K562 (cell line): ENCODE measurements around the gene VWA7. TPM values are rescaled to one million over a fixed set of nuclear protein-coding genes. Genes with fewer than 3 reads are reported as not detected.

Source experiments
- CEBPG ChIP-seq, 3 experiments: fragments of 200-800 bp in 1 of 3; sonication (Bioruptor generic) in 1 of 3; sonication (generic) in 1 of 3; formaldehyde crosslinking in 1 of 3; IDR thresholded peaks in 2 of 3; conservative IDR thresholded peaks in 1 of 3; 2 replicates each; pipeline versions ENCODE4 v1.6.1 to v1.8.0; 2016 to 2022; ENCODE audit warnings: missing compliant biosample characterization in 2 of 3, missing genetic modification characterization in 2 of 3, mild to moderate bottlenecking in 1 of 3, missing genetic modification reagents in 1 of 3
- MBD1 ChIP-seq: fragments of 250-450 bp; sonication (Bioruptor Pico); IDR thresholded peaks from 2 replicates; pipeline ENCODE4 v1.8.0; 2022; ENCODE audit warnings: inconsistent platforms
- PHF21A ChIP-seq: fragments of 450-650 bp; IDR thresholded peaks from 2 replicates; pipeline ENCODE4 v1.6.1; 2017; ENCODE audit warnings: low read depth, borderline replicate concordance
- SAP30 ChIP-seq: fragments of 200-600 bp; sonication (generic); IDR thresholded peaks from 2 replicates; pipeline ENCODE4 v1.6.1; 2012; ENCODE audit warnings: borderline replicate concordance, low read depth, mild to moderate bottlenecking, moderate library complexity, low read length, control low read depth, inconsistent platforms; ENCODE audit not compliant: insufficient read depth, poor library complexity, severe bottlenecking
- TCFL5 ChIP-seq: fragments of 250-450 bp; sonication (Bioruptor Pico); conservative IDR thresholded peaks from 2 replicates; pipeline ENCODE4 v1.6.1; 2021; ENCODE audit warnings: mild to moderate bottlenecking, moderate library complexity, matching md5 sums
- TFAM ChIP-seq: fragments of 250-450 bp; sonication (Bioruptor Pico); conservative IDR thresholded peaks from 2 replicates; pipeline ENCODE4 v1.5.0; 2021; ENCODE audit warnings: mild to moderate bottlenecking, moderate library complexity
- TOE1 ChIP-seq, 2 experiments: fragments of 450-650 bp in 1 of 2; sonication (generic) in 1 of 2; formaldehyde crosslinking in 1 of 2; IDR thresholded peaks; 2 replicates each; pipeline versions ENCODE4 v1.7.1 to v1.8.0; 2016 to 2022; ENCODE audit warnings: borderline replicate concordance in 2 of 2, mild to moderate bottlenecking in 2 of 2, antibody characterized with exemption in 1 of 2, inconsistent platforms in 1 of 2, low read depth in 1 of 2, missing genetic modification reagents in 1 of 2, moderate library complexity in 1 of 2
- ZBTB1 ChIP-seq: sonication (generic); formaldehyde crosslinking; IDR thresholded peaks from 2 replicates; pipeline ENCODE4 v1.8.1; 2023; ENCODE audit warnings: missing genetic modification reagents, low read depth, mild to moderate bottlenecking, borderline replicate concordance
- ZFX ChIP-seq: sonication (generic); formaldehyde crosslinking; IDR thresholded peaks from 2 replicates; pipeline ENCODE4 v1.8.0; 2022; ENCODE audit warnings: mild to moderate bottlenecking, missing genetic modification reagents, moderate library complexity
- ZKSCAN8 ChIP-seq: fragments of 200-800 bp; sonication (Bioruptor generic); IDR thresholded peaks from 2 replicates; pipeline ENCODE4 v1.6.1; 2016; ENCODE audit warnings: missing genetic modification characterization, missing compliant biosample characterization
- ZNF583 ChIP-seq: fragments of 250-450 bp; sonication (Bioruptor Pico); IDR thresholded peaks from 2 replicates; pipeline ENCODE4 v1.4.0; 2020
- polyA plus RNA-seq, 8 experiments: library from polyadenylated mRNA; depleted of rRNA in 4 of 8; stranded (reverse) in 5 of 8; unstranded in 3 of 8; fragments of >200 nt; fragmentation: Nextera tagmentation in 2 of 8; fragmentation: Illumina TruSeq in 1 of 8; extraction: Ambion mirVana in 2 of 8; extraction: Trizol in 1 of 8; gene quantifications; 2 replicates each; pipeline versions ENCODE4 v1.2.1 to v1.2.3, GENCODE V29; 2011 to 2014; ENCODE audit warnings: inconsistent platforms in 1 of 8, missing spikeins in 1 of 8
- total RNA-seq, 7 experiments: library from RNA; depleted of rRNA in 6 of 7; stranded (reverse); fragments of >200 nt in 6 of 7; fragmentation: Illumina TruSeq in 2 of 7; extraction: Trizol in 2 of 7; gene quantifications; 2 replicates each; pipeline versions ENCODE4 v1.2.1 to v1.2.3, GENCODE V29; 2011 to 2021; ENCODE audit warnings: low replicate concordance in 1 of 7
- TF ChIP-seq, protein P1 (sequence below): fragments of 450-650 bp; IDR thresholded peaks from 2 replicates; pipeline ENCODE4 v1.6.1; 2018; ENCODE audit not compliant: partially characterized antibody
- TF ChIP-seq, protein P2 (sequence below): fragments of 250-450 bp; sonication (Bioruptor Pico); IDR thresholded peaks from 2 replicates; pipeline ENCODE4 v1.4.0; 2020; ENCODE audit warnings: mild to moderate bottlenecking
- TF ChIP-seq, protein P3 (sequence below): fragments of 450-650 bp; formaldehyde crosslinking; IDR thresholded peaks from 2 replicates; pipeline ENCODE4 v1.4.0; 2020; ENCODE audit warnings: mild to moderate bottlenecking
- TF ChIP-seq, protein P4 (sequence below): IDR thresholded peaks from 3 replicates; pipeline ENCODE4 v1.6.1; 2011; ENCODE audit warnings: borderline replicate concordance, mild to moderate bottlenecking; ENCODE audit not compliant: insufficient read length, insufficient read depth

The VWA7 gene
- total and polyA plus RNA-seq, 9 of the 15 experiments (the other 6 are each of a cell fraction or from before 2014, with no cell fraction given): 0.18 to 2.9 (median 0.95) TPM

DNA sequence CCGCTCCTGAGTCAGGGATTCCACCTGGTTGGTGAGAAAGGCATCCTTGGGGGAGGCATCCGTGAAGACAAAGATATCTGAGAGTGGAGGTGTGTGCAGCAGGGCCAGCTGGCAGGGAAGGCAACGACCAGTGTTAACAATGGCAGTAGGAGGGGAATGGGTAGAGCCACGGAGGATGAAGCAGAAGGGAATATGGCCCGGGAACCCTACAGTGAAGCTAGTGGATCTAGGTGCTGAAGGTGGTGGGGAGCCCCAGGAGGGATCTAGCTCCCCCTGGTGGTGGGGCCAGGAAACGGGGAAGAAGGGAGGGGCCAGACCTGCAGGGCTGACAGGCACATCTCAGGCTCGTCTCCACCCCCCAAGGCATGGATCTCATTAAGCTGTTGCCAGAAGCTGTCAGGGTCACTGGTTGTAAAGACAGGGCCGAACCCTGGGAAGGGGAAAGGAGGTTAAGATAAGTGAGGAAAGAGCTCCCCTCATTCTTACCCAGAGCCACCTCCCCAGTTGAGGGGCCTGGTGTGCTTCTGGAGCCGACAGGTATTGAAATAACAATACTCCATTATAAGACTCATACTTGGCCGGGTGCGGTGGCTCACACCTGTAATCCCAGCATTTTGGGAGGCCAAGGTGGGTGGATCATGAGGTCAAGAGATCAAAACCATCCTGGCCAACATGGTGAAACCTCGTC is 7.3 kb downstream of the VWA7 start (continued):
- TF ChIP-seq, protein P1, sequence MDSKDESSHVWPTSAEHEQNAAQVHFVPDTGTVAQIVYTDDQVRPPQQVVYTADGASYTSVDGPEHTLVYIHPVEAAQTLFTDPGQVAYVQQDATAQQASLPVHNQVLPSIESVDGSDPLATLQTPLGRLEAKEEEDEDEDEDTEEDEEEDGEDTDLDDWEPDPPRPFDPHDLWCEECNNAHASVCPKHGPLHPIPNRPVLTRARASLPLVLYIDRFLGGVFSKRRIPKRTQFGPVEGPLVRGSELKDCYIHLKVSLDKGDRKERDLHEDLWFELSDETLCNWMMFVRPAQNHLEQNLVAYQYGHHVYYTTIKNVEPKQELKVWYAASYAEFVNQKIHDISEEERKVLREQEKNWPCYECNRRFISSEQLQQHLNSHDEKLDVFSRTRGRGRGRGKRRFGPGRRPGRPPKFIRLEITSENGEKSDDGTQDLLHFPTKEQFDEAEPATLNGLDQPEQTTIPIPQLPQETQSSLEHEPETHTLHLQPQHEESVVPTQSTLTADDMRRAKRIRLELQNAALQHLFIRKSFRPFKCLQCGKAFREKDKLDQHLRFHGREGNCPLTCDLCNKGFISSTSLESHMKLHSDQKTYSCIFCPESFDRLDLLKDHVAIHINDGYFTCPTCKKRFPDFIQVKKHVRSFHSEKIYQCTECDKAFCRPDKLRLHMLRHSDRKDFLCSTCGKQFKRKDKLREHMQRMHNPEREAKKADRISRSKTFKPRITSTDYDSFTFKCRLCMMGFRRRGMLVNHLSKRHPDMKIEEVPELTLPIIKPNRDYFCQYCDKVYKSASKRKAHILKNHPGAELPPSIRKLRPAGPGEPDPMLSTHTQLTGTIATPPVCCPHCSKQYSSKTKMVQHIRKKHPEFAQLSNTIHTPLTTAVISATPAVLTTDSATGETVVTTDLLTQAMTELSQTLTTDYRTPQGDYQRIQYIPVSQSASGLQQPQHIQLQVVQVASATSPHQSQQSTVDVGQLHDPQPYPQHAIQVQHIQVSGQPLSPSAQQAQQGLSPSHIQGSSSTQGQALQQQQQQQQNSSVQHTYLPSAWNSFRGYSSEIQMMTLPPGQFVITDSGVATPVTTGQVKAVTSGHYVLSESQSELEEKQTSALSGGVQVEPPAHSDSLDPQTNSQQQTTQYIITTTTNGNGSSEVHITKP: no peak
- TF ChIP-seq TFAM (no peak), TOE1 (IDR thresholded peaks at IDR 0.05; ENCODE audit: borderline replicate concordance) (peak; percentile 81), TOE1 (CRISPR knock-in tag; IDR thresholded peaks at IDR 0.05; ENCODE audit: borderline replicate concordance, low read depth) (0 out of 2 replicates have a peak, but pooled peaks have one; percentile 53), ZFX (peak; percentile 39; the same call in 1 of the 2 replicates), SAP30 (no peak), PHF21A (no peak), CEBPG (CRISPR knock-in tag; IDR thresholded peaks at IDR 0.05) (no peak), CEBPG (tag; conservative IDR thresholded peaks at IDR 0.05 in 1 of 2, IDR thresholded peaks at IDR 0.05 in 1 of 2) (no peak), ZKSCAN8 (CRISPR knock-in tag) (no peak), ZBTB1 (0 out of 2 replicates have a peak, but pooled peaks have one; percentile 0), TCFL5 (no peak), ZNF583 (CRISPR knock-in tag) (no peak), MBD1 (CRISPR knock-in tag) (no peak)
- TF ChIP-seq, protein P2, sequence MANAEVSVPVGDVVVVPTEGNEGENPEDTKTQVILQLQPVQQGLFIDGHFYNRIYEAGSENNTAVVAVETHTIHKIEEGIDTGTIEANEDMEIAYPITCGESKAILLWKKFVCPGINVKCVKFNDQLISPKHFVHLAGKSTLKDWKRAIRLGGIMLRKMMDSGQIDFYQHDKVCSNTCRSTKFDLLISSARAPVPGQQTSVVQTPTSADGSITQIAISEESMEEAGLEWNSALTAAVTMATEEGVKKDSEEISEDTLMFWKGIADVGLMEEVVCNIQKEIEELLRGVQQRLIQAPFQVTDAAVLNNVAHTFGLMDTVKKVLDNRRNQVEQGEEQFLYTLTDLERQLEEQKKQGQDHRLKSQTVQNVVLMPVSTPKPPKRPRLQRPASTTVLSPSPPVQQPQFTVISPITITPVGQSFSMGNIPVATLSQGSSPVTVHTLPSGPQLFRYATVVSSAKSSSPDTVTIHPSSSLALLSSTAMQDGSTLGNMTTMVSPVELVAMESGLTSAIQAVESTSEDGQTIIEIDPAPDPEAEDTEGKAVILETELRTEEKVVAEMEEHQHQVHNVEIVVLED (CRISPR knock-in tag): peak; percentile 37; the same call in 1 of the 2 replicates
- TF ChIP-seq, protein P3, sequence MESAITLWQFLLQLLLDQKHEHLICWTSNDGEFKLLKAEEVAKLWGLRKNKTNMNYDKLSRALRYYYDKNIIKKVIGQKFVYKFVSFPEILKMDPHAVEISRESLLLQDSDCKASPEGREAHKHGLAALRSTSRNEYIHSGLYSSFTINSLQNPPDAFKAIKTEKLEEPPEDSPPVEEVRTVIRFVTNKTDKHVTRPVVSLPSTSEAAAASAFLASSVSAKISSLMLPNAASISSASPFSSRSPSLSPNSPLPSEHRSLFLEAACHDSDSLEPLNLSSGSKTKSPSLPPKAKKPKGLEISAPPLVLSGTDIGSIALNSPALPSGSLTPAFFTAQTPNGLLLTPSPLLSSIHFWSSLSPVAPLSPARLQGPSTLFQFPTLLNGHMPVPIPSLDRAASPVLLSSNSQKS (CRISPR knock-in tag): no peak
- TF ChIP-seq, protein P4, sequence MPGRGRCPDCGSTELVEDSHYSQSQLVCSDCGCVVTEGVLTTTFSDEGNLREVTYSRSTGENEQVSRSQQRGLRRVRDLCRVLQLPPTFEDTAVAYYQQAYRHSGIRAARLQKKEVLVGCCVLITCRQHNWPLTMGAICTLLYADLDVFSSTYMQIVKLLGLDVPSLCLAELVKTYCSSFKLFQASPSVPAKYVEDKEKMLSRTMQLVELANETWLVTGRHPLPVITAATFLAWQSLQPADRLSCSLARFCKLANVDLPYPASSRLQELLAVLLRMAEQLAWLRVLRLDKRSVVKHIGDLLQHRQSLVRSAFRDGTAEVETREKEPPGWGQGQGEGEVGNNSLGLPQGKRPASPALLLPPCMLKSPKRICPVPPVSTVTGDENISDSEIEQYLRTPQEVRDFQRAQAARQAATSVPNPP: no peak
